ENCODE data around the gene SRP19.
A peak's percentile ranks its signal among the peaks of the same experiment; 100 is the strongest.
"Not testable (repeated sequence)": the region's sequence is repeated elsewhere in the genome, so short reads cannot be mapped to it uniquely, and the experiment has no call there.

The SRP19 gene

GRCh38 chr5:112860929-112861637 is at the start of gene SRP19:
Gene SRP19, plus strand, starts transcription at chr5:112861287. Its CDS starts 90 bp downstream, at chr5:112861377.
- peak; percentile 95 for DNase-seq

GRCh38 chr5:112812549-112812948 is 48.5 kb upstream of the SRP19 start:
- no peak for DNase-seq

DNA sequence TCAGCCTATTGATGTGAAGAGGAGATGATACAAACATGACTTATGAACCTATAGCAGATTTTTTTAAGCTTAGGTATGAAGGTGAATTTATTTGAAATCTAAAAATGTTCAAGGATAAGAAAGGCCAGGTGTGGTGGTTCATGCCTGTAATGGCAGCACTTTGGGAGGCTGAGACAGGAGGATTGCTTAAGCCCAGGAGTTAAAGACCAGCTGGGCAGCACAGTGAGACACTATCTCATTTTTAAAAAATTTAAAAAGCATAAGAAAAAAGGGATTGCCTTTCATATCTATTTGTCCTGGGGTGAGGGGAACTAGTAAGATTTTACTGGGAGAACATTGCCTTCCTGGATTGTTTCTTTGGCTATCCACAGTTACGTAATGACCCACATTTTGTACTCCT is 40.8 kb upstream of the SRP19 start:
- DNase-seq, result no peak

GRCh38 chr5:112822456-112822855 is 38.6 kb upstream of the SRP19 start:
- no peak for DNase-seq

GRCh38 chr5:112823181-112823580 is 37.9 kb upstream of the SRP19 start:
- DNase-seq, result no peak

GRCh38 chr5:112823656-112824055 is 37.4 kb upstream of the SRP19 start:
- no peak for DNase-seq

- no peak for DNase-seq
These were observed 36.9 kb upstream of the SRP19 start for GRCh38 chr5:112824197-112824596.

GRCh38 chr5:112830378-112830777 is 30.7 kb upstream of the SRP19 start:
- DNase-seq, result no peak

DNA sequence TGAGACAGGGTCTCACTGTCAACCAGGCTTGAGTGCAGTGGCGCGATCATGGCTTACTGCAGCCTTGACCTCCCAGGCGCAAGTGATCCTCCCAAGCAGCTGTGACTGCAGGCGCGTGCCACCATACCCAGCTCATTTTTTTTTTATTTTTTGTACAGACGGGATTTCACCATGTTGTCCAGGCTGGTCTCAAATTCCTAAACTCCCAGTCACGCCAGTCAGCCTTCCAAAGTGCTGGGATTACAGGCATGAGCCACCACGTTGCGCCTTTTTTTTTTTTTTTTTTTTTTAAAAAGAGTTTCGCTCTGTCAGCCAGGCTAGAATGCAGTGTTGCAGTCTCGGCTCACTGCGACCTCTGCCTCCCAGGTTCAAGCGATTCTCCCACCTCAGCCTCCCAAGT is 27.1 kb upstream of the SRP19 start:
- DNase-seq, result no peak

- DNase-seq, result no peak
These were observed 16.6 kb upstream of the SRP19 start for GRCh38 chr5:112844489-112844888.

DNA sequence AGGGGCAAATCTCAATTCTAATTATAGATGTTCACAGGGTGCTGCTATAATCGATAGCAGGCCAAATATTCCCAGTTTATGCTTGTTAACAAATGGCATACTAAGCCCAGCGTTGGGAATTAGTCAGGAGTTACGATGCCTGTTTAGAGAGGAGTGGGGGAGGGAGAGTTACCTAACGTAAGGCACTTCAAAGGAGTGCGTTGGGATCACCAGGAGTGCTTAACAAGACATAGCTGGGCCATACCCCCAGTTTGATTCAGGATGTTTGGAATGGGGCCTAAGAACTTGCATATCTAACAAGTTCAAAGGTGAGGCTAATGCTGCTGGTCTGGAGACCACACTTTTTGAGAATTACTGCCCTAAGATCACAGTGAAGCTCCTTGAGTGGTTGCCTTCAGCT is 14.5 kb upstream of the SRP19 start:
- DNase-seq, result no peak

DNA sequence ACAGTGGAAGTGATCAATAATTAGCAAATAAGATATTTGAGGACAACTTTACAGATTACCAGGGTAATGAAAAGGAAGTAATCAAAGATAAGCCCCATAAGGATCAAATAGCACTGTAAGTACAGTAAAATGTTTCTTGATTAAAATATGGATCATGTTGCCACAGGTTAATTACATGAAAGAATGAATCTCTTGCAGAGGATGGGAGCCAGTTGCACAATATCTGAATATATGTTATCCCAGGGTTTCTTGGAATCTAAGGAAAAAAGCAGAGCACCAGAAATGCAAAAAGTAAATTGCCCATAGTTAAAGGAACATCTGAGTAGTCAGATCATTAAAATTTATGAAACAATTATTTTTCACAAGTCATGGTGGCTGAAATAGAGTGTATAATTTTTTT is 13.8 kb upstream of the SRP19 start:
- no peak for DNase-seq

DNA sequence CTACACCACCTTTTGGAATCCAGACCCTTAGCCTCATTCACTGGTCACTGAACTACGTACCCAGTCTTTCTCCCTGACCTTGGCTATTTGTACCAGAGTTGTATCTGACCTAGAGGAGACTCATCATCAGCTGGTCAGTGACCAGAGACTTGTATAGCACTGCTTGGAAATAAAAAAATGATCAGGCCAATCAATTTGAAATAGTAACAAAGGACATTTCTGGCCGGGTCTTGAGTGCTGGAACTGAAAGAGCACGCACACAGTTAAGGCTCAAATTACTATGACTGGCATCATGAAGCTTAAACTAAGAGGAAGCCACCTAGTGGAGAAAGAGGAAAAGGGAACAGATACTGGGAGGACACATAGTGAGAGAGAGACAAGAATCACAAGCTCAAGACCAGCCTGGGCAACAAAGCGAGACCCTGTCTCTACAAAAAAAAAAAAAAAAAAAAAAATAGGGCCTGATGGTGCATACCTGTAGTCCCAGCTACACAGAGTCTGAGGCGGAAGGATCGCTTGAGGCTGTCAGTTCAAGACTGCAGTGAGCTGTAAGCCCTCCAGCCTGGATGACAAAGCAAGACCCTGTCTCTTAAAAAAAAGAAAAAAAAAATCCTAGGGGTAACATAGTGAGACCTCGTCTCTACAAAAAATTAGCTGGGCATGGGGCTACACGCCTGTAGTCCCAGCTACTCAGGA is 12.8 kb upstream of the SRP19 start:
- DNase-seq, result peak; percentile 71

GRCh38 chr5:112849912-112850311 is 11.2 kb upstream of the SRP19 start:
- no peak for DNase-seq

GRCh38 chr5:112854651-112855050 is 6.4 kb upstream of the SRP19 start:
- no peak for DNase-seq

DNA sequence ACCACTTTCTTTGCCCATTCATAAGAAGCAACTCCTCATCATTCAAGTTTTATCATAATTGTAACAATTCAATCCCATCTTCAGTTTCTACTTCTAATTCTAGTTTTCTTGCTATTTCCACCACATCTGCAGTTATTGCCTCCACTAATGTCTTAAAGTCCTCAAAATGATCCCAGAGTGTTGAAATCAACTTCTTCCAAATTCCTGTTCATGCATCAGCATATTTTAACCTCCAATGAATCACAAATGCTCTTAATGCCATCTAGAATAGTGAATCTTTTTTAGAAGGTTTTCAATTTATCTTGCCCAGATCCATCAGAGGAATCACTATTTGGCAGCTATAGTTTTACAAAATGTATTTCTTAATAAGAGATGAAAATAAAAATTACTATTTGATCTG is 3.2 kb upstream of the SRP19 start:
- DNase-seq, result no peak

- not testable (repeated sequence) for DNase-seq
These were observed 537 bp upstream of the SRP19 start for GRCh38 chr5:112860571-112860928.

- DNase-seq, result no peak
These were observed 525 bp downstream of the SRP19 start for GRCh38 chr5:112861638-112861985.

DNA sequence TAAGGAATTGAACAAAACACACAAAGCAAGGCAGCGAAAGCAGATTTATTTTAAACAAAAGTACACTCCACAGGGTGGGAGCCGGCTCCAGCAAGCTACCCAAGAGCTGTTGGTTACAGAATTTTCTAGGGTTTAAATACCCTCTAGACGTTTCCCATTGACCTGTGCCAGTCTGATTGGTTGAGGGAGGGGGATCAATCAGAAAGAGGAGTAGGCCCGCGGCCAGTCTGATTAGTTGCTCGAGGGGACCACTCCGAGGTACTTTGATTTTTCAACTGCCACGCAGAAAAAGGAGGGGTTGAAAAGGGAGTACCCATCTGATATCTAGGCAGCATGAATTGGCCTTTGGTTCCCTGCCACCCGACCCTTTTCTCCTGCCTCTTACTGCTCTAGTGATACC is 998 bp downstream of the SRP19 start:
- DNase-seq, result no peak

DNA sequence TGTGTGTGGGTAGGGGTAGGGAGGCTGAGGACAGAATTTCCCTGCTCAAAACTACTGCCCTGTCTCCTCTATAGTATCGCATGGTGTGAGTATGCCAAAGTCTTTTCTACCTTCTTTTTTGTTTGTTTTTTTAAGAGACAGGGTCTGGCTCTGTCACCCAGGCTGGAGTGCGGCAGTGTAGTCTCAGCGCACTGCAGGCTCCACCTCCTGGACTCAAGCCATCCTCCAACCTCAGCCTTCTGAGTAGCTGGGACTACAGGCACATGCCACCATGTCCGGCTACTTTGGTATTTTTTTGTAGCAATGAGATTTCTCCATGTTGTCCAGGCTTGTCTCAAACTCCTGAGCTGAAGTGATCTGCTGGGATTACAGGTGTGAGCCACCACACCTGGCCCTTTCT is 2.5 kb downstream of the SRP19 start:
- DNase-seq, result no peak

DNA sequence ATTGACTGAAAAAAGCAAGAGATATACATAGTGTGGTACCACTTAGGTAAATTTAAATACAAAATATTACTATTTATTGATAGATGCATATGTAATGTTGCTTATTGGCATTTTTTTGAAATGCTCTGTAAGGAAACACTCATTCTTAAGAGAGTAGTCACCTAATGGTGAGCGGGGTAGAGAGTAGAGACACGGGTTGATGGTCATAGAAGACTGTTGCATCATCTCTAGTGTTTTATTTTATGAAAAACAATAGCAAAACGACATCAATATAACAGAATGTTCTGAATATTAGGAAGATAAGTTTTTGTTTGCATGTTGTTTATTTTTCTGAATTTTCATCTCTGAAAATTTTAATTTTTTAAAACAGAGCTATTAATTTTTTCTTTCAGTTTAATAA is 4.0 kb downstream of the SRP19 start:
- no peak for DNase-seq

GRCh38 chr5:112866739-112867138 is 5.7 kb downstream of the SRP19 start:
- no peak for DNase-seq

GRCh38 chr5:112867411-112867810 is 6.3 kb downstream of the SRP19 start:
- no peak for DNase-seq

DNA sequence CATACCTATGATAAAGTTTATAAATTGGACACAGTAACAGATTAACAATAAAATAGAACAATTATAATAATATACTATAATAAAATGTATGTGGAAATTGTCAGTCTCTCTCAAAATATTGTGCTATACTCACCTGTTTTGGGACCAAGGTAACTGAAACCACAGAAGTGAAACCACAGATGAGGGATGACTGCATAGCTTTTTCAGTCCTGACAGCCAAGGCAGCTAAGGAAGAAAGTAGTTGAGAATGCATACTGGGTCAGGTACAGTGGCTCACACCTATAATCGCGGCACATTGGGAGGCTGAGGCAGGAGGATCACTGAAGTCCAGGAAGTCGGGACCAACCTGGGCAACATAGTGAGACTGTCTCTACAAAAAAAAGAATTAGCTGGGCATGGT is 8.9 kb downstream of the SRP19 start:
- DNase-seq, result no peak

DNA sequence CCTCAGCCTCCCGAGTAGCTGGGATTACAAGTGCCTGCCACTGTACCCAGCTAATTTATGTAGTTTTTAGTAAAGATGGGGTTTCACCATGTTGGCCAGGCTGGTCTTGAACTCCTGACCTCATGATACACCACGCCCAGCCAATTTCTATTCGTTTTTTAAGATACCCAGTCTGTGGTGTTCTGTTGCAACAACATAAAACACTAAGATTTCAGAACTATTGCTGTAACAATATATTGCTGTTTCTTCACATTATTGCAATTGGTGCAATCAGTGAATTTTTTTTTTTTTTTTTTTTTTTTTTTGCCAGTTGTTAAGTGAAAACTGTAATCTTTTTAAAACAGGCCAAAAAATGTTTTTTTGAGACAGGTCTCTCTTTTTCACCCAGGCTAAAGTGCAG is 9.9 kb downstream of the SRP19 start:
- no peak for DNase-seq

Measured in NCI-H1694 treated with DMSO at 0.1 percent for 48 hours (cell line).